Measurements from ENCODE around the gene TBC1D14.

Gene TBC1D14

GRCh38 chr4:6909113-6909969 is at the start of gene TBC1D14:
Gene TBC1D14, plus strand, starts transcription at chr4:6909826. Its CDS starts 13,564 bp downstream, at chr4:6923390.
- DNase-seq (ENCODE audit: low read depth) = peak; percentile 71

GRCh38 chr4:6868386-6868785 is 41.2 kb upstream of the TBC1D14 start:
- no peak for DNase-seq (ENCODE audit: low read depth)

- DNase-seq (ENCODE audit: low read depth) = no peak
Measured at GRCh38 chr4:6869944-6870343, 39.7 kb upstream of the TBC1D14 start.

GRCh38 chr4:6873291-6873690 is 36.3 kb upstream of the TBC1D14 start:
- no peak for DNase-seq (ENCODE audit: low read depth)

- peak; percentile 64 for DNase-seq (ENCODE audit: low read depth)
Measured at GRCh38 chr4:6873792-6874461, 35.7 kb upstream of the TBC1D14 start.

GRCh38 chr4:6874981-6875380 is 34.6 kb upstream of the TBC1D14 start:
- no peak for DNase-seq (ENCODE audit: low read depth)

- no peak for DNase-seq (ENCODE audit: low read depth)
Measured at GRCh38 chr4:6875431-6875831, 34.2 kb upstream of the TBC1D14 start.

- no peak for DNase-seq (ENCODE audit: low read depth)
Measured at GRCh38 chr4:6876440-6876839, 33.2 kb upstream of the TBC1D14 start.

GRCh38 chr4:6877067-6877466 is 32.6 kb upstream of the TBC1D14 start:
- DNase-seq (ENCODE audit: low read depth) = no peak

- DNase-seq (ENCODE audit: low read depth) = no peak
Measured at GRCh38 chr4:6878451-6879059, 31.1 kb upstream of the TBC1D14 start.

- no peak for DNase-seq (ENCODE audit: low read depth)
Measured at GRCh38 chr4:6880691-6881090, 28.9 kb upstream of the TBC1D14 start.

- DNase-seq (ENCODE audit: low read depth) = no peak
Measured at GRCh38 chr4:6881908-6882307, 27.7 kb upstream of the TBC1D14 start.

GRCh38 chr4:6884341-6884870 is 25.2 kb upstream of the TBC1D14 start:
- DNase-seq (ENCODE audit: low read depth) = no peak

- no peak for DNase-seq (ENCODE audit: low read depth)
Measured at GRCh38 chr4:6885953-6886557, 23.6 kb upstream of the TBC1D14 start.

- DNase-seq (ENCODE audit: low read depth) = no peak
Measured at GRCh38 chr4:6886886-6887285, 22.7 kb upstream of the TBC1D14 start.

- DNase-seq (ENCODE audit: low read depth) = no peak
Measured at GRCh38 chr4:6887591-6888371, 21.8 kb upstream of the TBC1D14 start.

GRCh38 chr4:6888506-6889071 is 21.0 kb upstream of the TBC1D14 start:
- DNase-seq (ENCODE audit: low read depth) = no peak

GRCh38 chr4:6889101-6889735 is 20.4 kb upstream of the TBC1D14 start:
- DNase-seq (ENCODE audit: low read depth) = no peak

- no peak for DNase-seq (ENCODE audit: low read depth)
Measured at GRCh38 chr4:6889736-6890324, 19.8 kb upstream of the TBC1D14 start.

GRCh38 chr4:6890358-6890757 is 19.3 kb upstream of the TBC1D14 start:
- DNase-seq (ENCODE audit: low read depth) = no peak
